ENCODE measurements around the gene RPA3. TPM values are rescaled to one million over a fixed set of nuclear protein-coding genes. Genes with fewer than 3 reads are reported as not detected.

Gene RPA3
- total and polyA plus RNA-seq, 9 of the 15 experiments (the other 6 are each of a cell fraction or from before 2014, with no cell fraction given): 68.5 to 265 (median 125) TPM

GRCh38 chr7:7750571-7751242 lies 32.3 kb upstream of the RPA3 start (continued):
- no peak for TF ChIP-seq ZNF668 (CRISPR knock-in tag; IDR thresholded peaks at IDR 0.05)
- TF ChIP-seq CHCHD3 (CRISPR knock-in tag; IDR thresholded peaks at IDR 0.05): no peak
- no peak for TF ChIP-seq SMARCC2 (IDR thresholded peaks at IDR 0.05; ENCODE audit: low read depth)
- no peak for TF ChIP-seq ATF3 (IDR thresholded peaks at IDR 0.05)
- TF ChIP-seq ATF3 (CRISPR knock-in tag; conservative IDR thresholded peaks at IDR 0.05): no peak
- TF ChIP-seq, protein P1, sequence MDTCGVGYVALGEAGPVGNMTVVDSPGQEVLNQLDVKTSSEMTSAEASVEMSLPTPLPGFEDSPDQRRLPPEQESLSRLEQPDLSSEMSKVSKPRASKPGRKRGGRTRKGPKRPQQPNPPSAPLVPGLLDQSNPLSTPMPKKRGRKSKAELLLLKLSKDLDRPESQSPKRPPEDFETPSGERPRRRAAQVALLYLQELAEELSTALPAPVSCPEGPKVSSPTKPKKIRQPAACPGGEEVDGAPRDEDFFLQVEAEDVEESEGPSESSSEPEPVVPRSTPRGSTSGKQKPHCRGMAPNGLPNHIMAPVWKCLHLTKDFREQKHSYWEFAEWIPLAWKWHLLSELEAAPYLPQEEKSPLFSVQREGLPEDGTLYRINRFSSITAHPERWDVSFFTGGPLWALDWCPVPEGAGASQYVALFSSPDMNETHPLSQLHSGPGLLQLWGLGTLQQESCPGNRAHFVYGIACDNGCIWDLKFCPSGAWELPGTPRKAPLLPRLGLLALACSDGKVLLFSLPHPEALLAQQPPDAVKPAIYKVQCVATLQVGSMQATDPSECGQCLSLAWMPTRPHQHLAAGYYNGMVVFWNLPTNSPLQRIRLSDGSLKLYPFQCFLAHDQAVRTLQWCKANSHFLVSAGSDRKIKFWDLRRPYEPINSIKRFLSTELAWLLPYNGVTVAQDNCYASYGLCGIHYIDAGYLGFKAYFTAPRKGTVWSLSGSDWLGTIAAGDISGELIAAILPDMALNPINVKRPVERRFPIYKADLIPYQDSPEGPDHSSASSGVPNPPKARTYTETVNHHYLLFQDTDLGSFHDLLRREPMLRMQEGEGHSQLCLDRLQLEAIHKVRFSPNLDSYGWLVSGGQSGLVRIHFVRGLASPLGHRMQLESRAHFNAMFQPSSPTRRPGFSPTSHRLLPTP (IDR thresholded peaks at IDR 0.05; ENCODE audit: borderline replicate concordance, extremely low read depth, insufficient read length): no peak
- TF ChIP-seq DPF2 (IDR thresholded peaks at IDR 0.05): no peak
- TF ChIP-seq BCOR (IDR thresholded peaks at IDR 0.05): peak; percentile 76
- TF ChIP-seq IRF9 (tag; IDR thresholded peaks at IDR 0.05): no peak
- no peak for TF ChIP-seq SMARCA4 (IDR thresholded peaks at IDR 0.05)
- TF ChIP-seq HMG20A (CRISPR knock-in tag; conservative IDR thresholded peaks at IDR 0.05): no peak
- no peak for TF ChIP-seq ZNF134 (CRISPR knock-in tag; conservative IDR thresholded peaks at IDR 0.05)
- TF ChIP-seq PCBP2 (IDR thresholded peaks at IDR 0.05; ENCODE audit: low read depth, low read length, poor library complexity, severe bottlenecking): no peak
- no peak for TF ChIP-seq SREBF2 (CRISPR knock-in tag; IDR thresholded peaks at IDR 0.05)
- TF ChIP-seq ZNF717 (CRISPR knock-in tag; IDR thresholded peaks at IDR 0.05): no peak
- TF ChIP-seq TGIF2 (CRISPR knock-in tag; IDR thresholded peaks at IDR 0.05): no peak
- TF ChIP-seq USF2 (CRISPR knock-in tag; IDR thresholded peaks at IDR 0.05): no peak
- TF ChIP-seq ZBTB8A (IDR thresholded peaks at IDR 0.05; ENCODE audit: partially characterized antibody): no peak
- TF ChIP-seq, protein P2, sequence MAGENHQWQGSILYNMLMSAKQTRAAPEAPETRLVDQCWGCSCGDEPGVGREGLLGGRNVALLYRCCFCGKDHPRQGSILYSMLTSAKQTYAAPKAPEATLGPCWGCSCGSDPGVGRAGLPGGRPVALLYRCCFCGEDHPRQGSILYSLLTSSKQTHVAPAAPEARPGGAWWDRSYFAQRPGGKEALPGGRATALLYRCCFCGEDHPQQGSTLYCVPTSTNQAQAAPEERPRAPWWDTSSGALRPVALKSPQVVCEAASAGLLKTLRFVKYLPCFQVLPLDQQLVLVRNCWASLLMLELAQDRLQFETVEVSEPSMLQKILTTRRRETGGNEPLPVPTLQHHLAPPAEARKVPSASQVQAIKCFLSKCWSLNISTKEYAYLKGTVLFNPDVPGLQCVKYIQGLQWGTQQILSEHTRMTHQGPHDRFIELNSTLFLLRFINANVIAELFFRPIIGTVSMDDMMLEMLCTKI (IDR thresholded peaks at IDR 0.05; ENCODE audit: partially characterized antibody): no peak
- TF ChIP-seq, protein P3, sequence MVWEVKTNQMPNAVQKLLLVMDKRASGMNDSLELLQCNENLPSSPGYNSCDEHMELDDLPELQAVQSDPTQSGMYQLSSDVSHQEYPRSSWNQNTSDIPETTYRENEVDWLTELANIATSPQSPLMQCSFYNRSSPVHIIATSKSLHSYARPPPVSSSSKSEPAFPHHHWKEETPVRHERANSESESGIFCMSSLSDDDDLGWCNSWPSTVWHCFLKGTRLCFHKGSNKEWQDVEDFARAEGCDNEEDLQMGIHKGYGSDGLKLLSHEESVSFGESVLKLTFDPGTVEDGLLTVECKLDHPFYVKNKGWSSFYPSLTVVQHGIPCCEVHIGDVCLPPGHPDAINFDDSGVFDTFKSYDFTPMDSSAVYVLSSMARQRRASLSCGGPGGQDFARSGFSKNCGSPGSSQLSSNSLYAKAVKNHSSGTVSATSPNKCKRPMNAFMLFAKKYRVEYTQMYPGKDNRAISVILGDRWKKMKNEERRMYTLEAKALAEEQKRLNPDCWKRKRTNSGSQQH (CRISPR knock-in tag; IDR thresholded peaks at IDR 0.05): no peak
- TF ChIP-seq GATA2 (CRISPR knock-in tag; IDR thresholded peaks at IDR 0.05): no peak
- no peak for TF ChIP-seq ZNF551 (CRISPR knock-in tag; IDR thresholded peaks at IDR 0.05)
